Measurements from ENCODE around the gene SLC35F4. TPM values are rescaled to one million over a fixed set of nuclear protein-coding genes. Genes with fewer than 3 reads are reported as not detected.
"Not testable (repeated sequence)": the region's sequence is repeated elsewhere in the genome, so short reads cannot be mapped to it uniquely, and the experiment has no call there.

SLC35F4 gene
- total and polyA plus RNA-seq, 12 donors: 0.22 TPM; not detected in 11

- Histone ChIP-seq H3K36me3 (replicated peaks in 1 of 2) (no peaks in the 10 kb centered on the region), H3K27ac (no peak overlapping the region), H3K9me3 (replicated peaks in 1 of 3) (no peaks in the 10 kb centered on the region), H3K4me1 (replicated peaks in 1 of 2) (no peaks in the 10 kb centered on the region), H3K4me3 (no peak overlapping the region), H3K27me3 (no peaks in the 10 kb centered on the region)
- WGBS, 4 donors: 83 to 91% (median 88%) methylated on average over 2 of the region's 2 CpGs
- DNase-seq: no peak
- intact Hi-C loops (cut with DNase I): no loop called here
- TF ChIP-seq POLR2A (IDR thresholded peaks at IDR 0.05): no peak
- TF ChIP-seq, protein P1, sequence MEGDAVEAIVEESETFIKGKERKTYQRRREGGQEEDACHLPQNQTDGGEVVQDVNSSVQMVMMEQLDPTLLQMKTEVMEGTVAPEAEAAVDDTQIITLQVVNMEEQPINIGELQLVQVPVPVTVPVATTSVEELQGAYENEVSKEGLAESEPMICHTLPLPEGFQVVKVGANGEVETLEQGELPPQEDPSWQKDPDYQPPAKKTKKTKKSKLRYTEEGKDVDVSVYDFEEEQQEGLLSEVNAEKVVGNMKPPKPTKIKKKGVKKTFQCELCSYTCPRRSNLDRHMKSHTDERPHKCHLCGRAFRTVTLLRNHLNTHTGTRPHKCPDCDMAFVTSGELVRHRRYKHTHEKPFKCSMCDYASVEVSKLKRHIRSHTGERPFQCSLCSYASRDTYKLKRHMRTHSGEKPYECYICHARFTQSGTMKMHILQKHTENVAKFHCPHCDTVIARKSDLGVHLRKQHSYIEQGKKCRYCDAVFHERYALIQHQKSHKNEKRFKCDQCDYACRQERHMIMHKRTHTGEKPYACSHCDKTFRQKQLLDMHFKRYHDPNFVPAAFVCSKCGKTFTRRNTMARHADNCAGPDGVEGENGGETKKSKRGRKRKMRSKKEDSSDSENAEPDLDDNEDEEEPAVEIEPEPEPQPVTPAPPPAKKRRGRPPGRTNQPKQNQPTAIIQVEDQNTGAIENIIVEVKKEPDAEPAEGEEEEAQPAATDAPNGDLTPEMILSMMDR (IDR thresholded peaks at IDR 0.05): no peak
Observed at GRCh38 chr14:57760896-57761295, 105.0 kb downstream of the SLC35F4 start.

GRCh38 chr14:57755018-57755521 is 110.8 kb downstream of the SLC35F4 start:
- H3K27me3 ChIP-seq: no peaks in the 10 kb centered on the region
- intact Hi-C loops (cut with DNase I): no loop called here
- H3K4me3 ChIP-seq: no peak overlapping the region
- H3K9me3 ChIP-seq (replicated peaks in 1 of 3): no peaks in the 10 kb centered on the region
- H3K4me1 ChIP-seq (replicated peaks in 1 of 2): peaks cover 0 to 2% of the 10 kb centered on the region in 2 donors
- no peaks in the 10 kb centered on the region for H3K36me3 ChIP-seq (replicated peaks in 1 of 2)
- no peak overlapping the region for H3K27ac ChIP-seq
- no peak for DNase-seq
- TF ChIP-seq POLR2A (IDR thresholded peaks at IDR 0.05): no peak
- TF ChIP-seq, protein P1 (IDR thresholded peaks at IDR 0.05): no peak
- WGBS, 4 donors: 51 to 78% (median 69%) methylated on average over 4 to 6 of the region's 6 CpGs

DNA sequence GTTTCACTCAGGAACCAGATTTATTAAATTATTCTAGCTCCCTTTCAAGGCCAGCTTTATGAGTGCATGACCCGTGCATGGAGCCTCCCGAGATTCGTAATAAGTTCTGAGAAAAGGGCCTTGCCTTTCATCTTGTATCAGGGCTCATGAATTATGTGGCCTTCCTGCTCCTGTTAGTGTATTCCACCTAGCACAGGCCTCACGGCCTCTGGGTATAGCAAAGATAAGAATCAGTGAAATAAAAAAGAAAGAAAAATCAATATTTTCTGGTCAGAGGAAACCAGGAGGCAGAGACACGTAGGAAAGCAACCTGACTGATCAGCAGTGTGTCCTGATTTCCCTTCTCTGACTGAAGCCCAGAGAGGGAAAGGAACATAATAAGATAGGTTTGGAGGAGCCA is 111.4 kb downstream of the SLC35F4 start:
- intact Hi-C loops (cut with DNase I): no loop called here
- Histone ChIP-seq H3K27ac (no peak overlapping the region), H3K27me3 (no peaks in the 10 kb centered on the region), H3K36me3 (replicated peaks in 1 of 2) (no peaks in the 10 kb centered on the region), H3K9me3 (replicated peaks in 1 of 3) (no peaks in the 10 kb centered on the region), H3K4me3 (no peak overlapping the region), H3K4me1 (replicated peaks in 1 of 2) (peaks cover 0 to 2% of the 10 kb centered on the region in 2 donors)
- 28 to 36% (median 35%) methylated on average over 5 of the region's 5 CpGs for WGBS, 4 donors
- DNase-seq: peak in 3 of 7 donors; percentile 7 to 17 (median 14)
- TF ChIP-seq POLR2A (IDR thresholded peaks at IDR 0.05): no peak
- TF ChIP-seq, protein P1 (IDR thresholded peaks at IDR 0.05): no peak

- H3K36me3 ChIP-seq (replicated peaks in 1 of 2): no peaks in the 10 kb centered on the region
- H3K4me3 ChIP-seq: no peak overlapping the region
- TF ChIP-seq, protein P1 (IDR thresholded peaks at IDR 0.05): no peak
- TF ChIP-seq POLR2A (IDR thresholded peaks at IDR 0.05): no peak
- intact Hi-C loops (cut with DNase I): no loop called here
- H3K9me3 ChIP-seq (replicated peaks in 1 of 3): no peaks in the 10 kb centered on the region
- 93 to 97% (median 96%) methylated on average over 4 of the region's 4 CpGs for WGBS, 4 donors
- no peak for DNase-seq
- no peak overlapping the region for H3K27ac ChIP-seq
- no peaks in the 10 kb centered on the region for H3K27me3 ChIP-seq
- peaks cover 0 to 2% of the 10 kb centered on the region in 2 donors for H3K4me1 ChIP-seq (replicated peaks in 1 of 2)
Observed at GRCh38 chr14:57753821-57754220, 112.1 kb downstream of the SLC35F4 start.

GRCh38 chr14:57752142-57752695 is 113.7 kb downstream of the SLC35F4 start:
- H3K27me3 ChIP-seq; H3K4me3 ChIP-seq; H3K36me3 ChIP-seq (replicated peaks in 1 of 2); H3K9me3 ChIP-seq (replicated peaks in 1 of 3); H3K4me1 ChIP-seq (replicated peaks in 1 of 2); intact Hi-C loops (cut with DNase I); H3K27ac ChIP-seq; DNase-seq: not testable (repeated sequence)
- 78 to 91% (median 84%) methylated on average over 11 of the region's 11 CpGs for WGBS, 4 donors

All from adrenal gland (tissue), 12 donors.